GM19395 (cell line): ENCODE data around the gene RASL11B.

Source experiments
- ATAC-seq: cut with Tn5 transposase; IDR thresholded peaks from one replicate; pipeline ENCODE4 v1.9.1; 2021; ENCODE audit warnings: mild to moderate bottlenecking, moderate library complexity; ENCODE audit not compliant: unreplicated experiment

The RASL11B gene

GRCh38 chr4:52842792-52843191, 19.3 kb upstream of the RASL11B start:
- no peak for ATAC-seq

- no peak for ATAC-seq
Observed at GRCh38 chr4:52843351-52843750, 18.8 kb upstream of the RASL11B start.

GRCh38 chr4:52843958-52844357, 18.2 kb upstream of the RASL11B start:
- ATAC-seq, result peak; percentile 54

GRCh38 chr4:52844596-52844995, 17.5 kb upstream of the RASL11B start:
- no peak for ATAC-seq

GRCh38 chr4:52846502-52846901, 15.6 kb upstream of the RASL11B start:
- no peak for ATAC-seq

- ATAC-seq, result no peak
Observed at GRCh38 chr4:52848254-52848653, 13.9 kb upstream of the RASL11B start.

GRCh38 chr4:52850406-52851124, 11.6 kb upstream of the RASL11B start:
- ATAC-seq, result no peak

GRCh38 chr4:52852041-52852440, 10.1 kb upstream of the RASL11B start:
- ATAC-seq, result no peak

- no peak for ATAC-seq
Observed at GRCh38 chr4:52852711-52853110, 9.4 kb upstream of the RASL11B start.

GRCh38 chr4:52853351-52853750, 8.8 kb upstream of the RASL11B start:
- no peak for ATAC-seq

- ATAC-seq, result no peak
Observed at GRCh38 chr4:52856801-52857200, 5.3 kb upstream of the RASL11B start.

GRCh38 chr4:52860361-52860760, 1.8 kb upstream of the RASL11B start:
- ATAC-seq, result no peak

- no peak for ATAC-seq
Observed at GRCh38 chr4:52861171-52861823, 820 bp upstream of the RASL11B start.

- peak; percentile 5 for ATAC-seq
Observed at GRCh38 chr4:52862639-52863161, 583 bp downstream of the RASL11B start.

- no peak for ATAC-seq
Observed at GRCh38 chr4:52863324-52863723, 1.2 kb downstream of the RASL11B start.

- no peak for ATAC-seq
Observed at GRCh38 chr4:52864793-52865192, 2.7 kb downstream of the RASL11B start.

GRCh38 chr4:52865300-52865699, 3.2 kb downstream of the RASL11B start:
- no peak for ATAC-seq

- ATAC-seq, result no peak
Observed at GRCh38 chr4:52866734-52867133, 4.6 kb downstream of the RASL11B start.

- ATAC-seq, result no peak
Observed at GRCh38 chr4:52867163-52867562, 5.0 kb downstream of the RASL11B start.

- ATAC-seq, result no peak
Observed at GRCh38 chr4:52868133-52868532, 6.0 kb downstream of the RASL11B start.

- ATAC-seq, result no peak
Observed at GRCh38 chr4:52869196-52869595, 7.1 kb downstream of the RASL11B start.

- no peak for ATAC-seq
Observed at GRCh38 chr4:52869656-52870055, 7.5 kb downstream of the RASL11B start.
